GM20431 (cell line): Measurements from ENCODE around the gene NAALADL2.
"Not testable (repeated sequence)": the region's sequence is repeated elsewhere in the genome, so short reads cannot be mapped to it uniquely, and the experiment has no call there.

Experiments
- in situ Hi-C: fragments of 300-500 bp; cut with MseI, MboI; formaldehyde crosslinking; loops from one replicate; pipeline ENCODE4 v1.15.0; 2020; ENCODE audit warnings: low sequenced_read_pairs; ENCODE audit not compliant: unreplicated experiment

The NAALADL2 gene

GRCh38 chr3:175391601-175392000 is 532.5 kb downstream of the NAALADL2 start:
- in situ Hi-C loops = no loop called here

GRCh38 chr3:175392653-175393052 is 533.5 kb downstream of the NAALADL2 start:
- in situ Hi-C loops = no loop called here

GRCh38 chr3:175397372-175397771 is 538.2 kb downstream of the NAALADL2 start:
- in situ Hi-C loops = no loop called here

- in situ Hi-C loops = no loop called here
These were observed 539.5 kb downstream of the NAALADL2 start for GRCh38 chr3:175398676-175399075.

GRCh38 chr3:175399156-175399840 is 540.2 kb downstream of the NAALADL2 start:
- in situ Hi-C loops = no loop called here

GRCh38 chr3:175404027-175404426 is 544.9 kb downstream of the NAALADL2 start:
- in situ Hi-C loops = no loop called here

- in situ Hi-C loops = no loop called here
These were observed 545.5 kb downstream of the NAALADL2 start for GRCh38 chr3:175404621-175405020.

- in situ Hi-C loops = no loop called here
These were observed 551.1 kb downstream of the NAALADL2 start for GRCh38 chr3:175410251-175410650.

- in situ Hi-C loops = no loop called here
These were observed 552.3 kb downstream of the NAALADL2 start for GRCh38 chr3:175411405-175411804.

- in situ Hi-C loops = no loop called here
These were observed 552.8 kb downstream of the NAALADL2 start for GRCh38 chr3:175411946-175412345.

GRCh38 chr3:175413926-175414325 is 554.8 kb downstream of the NAALADL2 start:
- in situ Hi-C loops = no loop called here

- in situ Hi-C loops = no loop called here
These were observed 557.5 kb downstream of the NAALADL2 start for GRCh38 chr3:175416600-175416999.

GRCh38 chr3:175417426-175417825 is 558.3 kb downstream of the NAALADL2 start:
- in situ Hi-C loops = no loop called here

- in situ Hi-C loops = no loop called here
These were observed 562.8 kb downstream of the NAALADL2 start for GRCh38 chr3:175421902-175422301.

GRCh38 chr3:175422744-175423143 is 563.6 kb downstream of the NAALADL2 start:
- in situ Hi-C loops = no loop called here

GRCh38 chr3:175423848-175424247 is 564.7 kb downstream of the NAALADL2 start:
- in situ Hi-C loops = not testable (repeated sequence)

- in situ Hi-C loops = no loop called here
These were observed 567.7 kb downstream of the NAALADL2 start for GRCh38 chr3:175426805-175427204.

GRCh38 chr3:175428466-175428865 is 569.3 kb downstream of the NAALADL2 start:
- in situ Hi-C loops = no loop called here

GRCh38 chr3:175430983-175431773 is 572.0 kb downstream of the NAALADL2 start:
- in situ Hi-C loops = no loop called here

GRCh38 chr3:175432376-175433025 is 573.4 kb downstream of the NAALADL2 start:
- in situ Hi-C loops = no loop called here
